DOHH2 (cell line): ENCODE data around the gene NHERF2.

Source experiments
- EZH2phosphoT487 ChIP-seq: fragments of 200-600 bp; sonication (generic); IDR thresholded peaks from 2 replicates; pipeline ENCODE4 v1.6.1; 2017; ENCODE audit warnings: borderline replicate concordance, mild to moderate bottlenecking, antibody characterized with exemption, low read length, moderate library complexity, mixed read lengths
- TF ChIP-seq, protein P1 (sequence below): fragments of 200-600 bp; sonication (generic); IDR thresholded peaks from one replicate; pipeline ENCODE4 v1.5.1; 2014; ENCODE audit warnings: antibody characterized with exemption, mild to moderate bottlenecking, low read depth, low read length; ENCODE audit not compliant: poor library complexity, severe bottlenecking

- TF ChIP-seq, protein P1, sequence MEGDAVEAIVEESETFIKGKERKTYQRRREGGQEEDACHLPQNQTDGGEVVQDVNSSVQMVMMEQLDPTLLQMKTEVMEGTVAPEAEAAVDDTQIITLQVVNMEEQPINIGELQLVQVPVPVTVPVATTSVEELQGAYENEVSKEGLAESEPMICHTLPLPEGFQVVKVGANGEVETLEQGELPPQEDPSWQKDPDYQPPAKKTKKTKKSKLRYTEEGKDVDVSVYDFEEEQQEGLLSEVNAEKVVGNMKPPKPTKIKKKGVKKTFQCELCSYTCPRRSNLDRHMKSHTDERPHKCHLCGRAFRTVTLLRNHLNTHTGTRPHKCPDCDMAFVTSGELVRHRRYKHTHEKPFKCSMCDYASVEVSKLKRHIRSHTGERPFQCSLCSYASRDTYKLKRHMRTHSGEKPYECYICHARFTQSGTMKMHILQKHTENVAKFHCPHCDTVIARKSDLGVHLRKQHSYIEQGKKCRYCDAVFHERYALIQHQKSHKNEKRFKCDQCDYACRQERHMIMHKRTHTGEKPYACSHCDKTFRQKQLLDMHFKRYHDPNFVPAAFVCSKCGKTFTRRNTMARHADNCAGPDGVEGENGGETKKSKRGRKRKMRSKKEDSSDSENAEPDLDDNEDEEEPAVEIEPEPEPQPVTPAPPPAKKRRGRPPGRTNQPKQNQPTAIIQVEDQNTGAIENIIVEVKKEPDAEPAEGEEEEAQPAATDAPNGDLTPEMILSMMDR: no peak
- TF ChIP-seq EZH2phosphoT487: no peak
Measured at GRCh38 chr16:2043667-2044451, 17.2 kb downstream of the NHERF2 start.
